Gastroesophageal sphincter (tissue), 4 donors: ENCODE data around the gene FAM163B. TPM values are rescaled to one million over a fixed set of nuclear protein-coding genes. Genes with fewer than 3 reads are reported as not detected.

Experiments used
- ATAC-seq: fragments of 150-250 bp; one replicate; pipeline ENCODE4 v1.9.1; 2016; ENCODE audit warnings: mild to moderate bottlenecking, moderate library complexity
- H3K27ac ChIP-seq, 4 donors: fragments of 200-600 bp; sonication (generic) in 3 of 4; 1 replicate in 3 of 4; 2 replicates in 1 of 4; pipeline ENCODE4 v1.5.1; 2016 to 2019
- H3K27me3 ChIP-seq: fragments of 200-600 bp; sonication (generic); one replicate; pipeline ENCODE4 v1.5.1; 2019
- H3K36me3 ChIP-seq, 2 donors: fragments of 200-600 bp; sonication (generic); one replicate each; pipeline ENCODE4 v1.5.1; 2019; ENCODE audit warnings: control low read depth in 1 of 2
- H3K4me1 ChIP-seq, 3 donors: fragments of 200-600 bp; sonication (generic); 1 replicate in 2 of 3; 2 replicates in 1 of 3; pipeline ENCODE4 v1.5.1; 2016 to 2019; ENCODE audit warnings: control low read depth in 2 of 3
- H3K4me3 ChIP-seq, 2 donors: fragments of 200-600 bp; sonication (generic); one replicate each; pipeline ENCODE4 v1.5.1; 2019; ENCODE audit warnings: mild to moderate bottlenecking in 1 of 2, moderate library complexity in 1 of 2
- H3K9me3 ChIP-seq, 3 donors: fragments of 200-600 bp; sonication (generic); one replicate each; pipeline ENCODE4 v1.5.1; 2017 to 2019; ENCODE audit warnings: control low read depth in 2 of 3
- CTCF ChIP-seq, 4 experiments: fragments of 200-600 bp in 2 of 4; fragments of 450-650 bp in 2 of 4; sonication (generic) in 1 of 4; IDR thresholded peaks; one replicate each; pipeline ENCODE4 v1.5.1; 2017 to 2019; ENCODE audit warnings: antibody characterized with exemption in 4 of 4, mild to moderate bottlenecking in 2 of 4, moderate library complexity in 2 of 4
- EP300 ChIP-seq: sonication (generic); formaldehyde crosslinking; IDR thresholded peaks from one replicate; pipeline ENCODE4 v1.6.1; 2017; ENCODE audit warnings: antibody characterized with exemption, mild to moderate bottlenecking
- POLR2A ChIP-seq, 2 donors: fragments of 450-650 bp; IDR thresholded peaks; one replicate each; pipeline ENCODE4 v1.6.1; 2017; ENCODE audit warnings: antibody characterized with exemption in 2 of 2, mild to moderate bottlenecking in 2 of 2, moderate library complexity in 1 of 2
- POLR2AphosphoS5 ChIP-seq: sonication (generic); formaldehyde crosslinking; IDR thresholded peaks from one replicate; pipeline ENCODE4 v1.6.1; 2017; ENCODE audit warnings: antibody characterized with exemption
- WGBS, 2 donors: methylation state at CpG; one replicate each; pipeline ENCODE4 v1.1.5; 2018; ENCODE audit warnings: low coverage in 1 of 2; 5-methylcytosine and 5-hydroxymethylcytosine counted together
- total RNA-seq, 4 donors: library from RNA; depleted of rRNA; stranded (reverse); fragments of >200 nt; gene quantifications; one replicate each; pipeline ENCODE4 v1.1.0, GENCODE V29; 2016

Gene FAM163B
- total RNA-seq, 4 donors from 2014 or later, result not detected

- no peak for ATAC-seq
- no peak for TF ChIP-seq POLR2A (IDR thresholded peaks at IDR 0.05)
- no peak for TF ChIP-seq EP300
- TF ChIP-seq POLR2AphosphoS5, result no peak
- TF ChIP-seq CTCF (IDR thresholded peaks at IDR 0.05), result no peak
- H3K9me3 ChIP-seq, result no peaks in the 10 kb centered on the region
- WGBS, 2 donors, result 40 to 77% methylated on average over 5 to 7 of the region's 20 CpGs
- H3K4me3 ChIP-seq, result no peak overlapping the region
- peaks cover 88% of the 10 kb centered on the region for H3K27me3 ChIP-seq
- H3K36me3 ChIP-seq, result no peaks in the 10 kb centered on the region
- no peak overlapping the region for H3K27ac ChIP-seq
- peaks cover 0 to 8% (median 0%) of the 10 kb centered on the region in 3 donors for H3K4me1 ChIP-seq
Observed at GRCh38 chr9:133590231-133590855, 18.8 kb downstream of the FAM163B start.

GRCh38 chr9:133589454-133590227, 19.5 kb downstream of the FAM163B start:
- ATAC-seq, result no peak
- WGBS, 2 donors, result 43 to 67% methylated on average over 4 to 5 of the region's 19 CpGs
- peaks cover 88% of the 10 kb centered on the region for H3K27me3 ChIP-seq

GRCh38 chr9:133587466-133587865, 21.7 kb downstream of the FAM163B start:
- peaks cover 90% of the 10 kb centered on the region for H3K27me3 ChIP-seq
- H3K4me3 ChIP-seq, result no peak overlapping the region
- no peak for ATAC-seq
- WGBS, 2 donors, result 84% methylated on average over 5 of the region's 6 CpGs; no CpG with 5 or more reads in 1 of the 2 donors
- H3K9me3 ChIP-seq, result no peaks in the 10 kb centered on the region
- H3K27ac ChIP-seq, result no peak overlapping the region
- TF ChIP-seq POLR2A (IDR thresholded peaks at IDR 0.05) (no peak), POLR2AphosphoS5 (no peak), CTCF (IDR thresholded peaks at IDR 0.05) (no peak), EP300 (no peak)
- H3K4me1 ChIP-seq, result peaks cover 0 to 22% (median 0%) of the 10 kb centered on the region in 3 donors
- H3K36me3 ChIP-seq, result no peaks in the 10 kb centered on the region

More at GRCh38 chr9:133589454-133590227, 19.5 kb downstream of the FAM163B start:
- H3K4me3 ChIP-seq, result no peak overlapping the region
- no peak for TF ChIP-seq POLR2A (IDR thresholded peaks at IDR 0.05)
- TF ChIP-seq CTCF (IDR thresholded peaks at IDR 0.05), result peak in 2 of 4 experiments; percentile 8 to 36
- no peak for TF ChIP-seq POLR2AphosphoS5
- no peak for TF ChIP-seq EP300
- peaks cover 0 to 15% (median 0%) of the 10 kb centered on the region in 3 donors for H3K4me1 ChIP-seq
- H3K9me3 ChIP-seq, result no peaks in the 10 kb centered on the region
- H3K27ac ChIP-seq, result no peak overlapping the region
- no peaks in the 10 kb centered on the region for H3K36me3 ChIP-seq

GRCh38 chr9:133587051-133587450, 22.1 kb downstream of the FAM163B start:
- TF ChIP-seq CTCF (IDR thresholded peaks at IDR 0.05) (no peak), POLR2A (IDR thresholded peaks at IDR 0.05) (no peak), EP300 (no peak)
- no peaks in the 10 kb centered on the region for H3K9me3 ChIP-seq
- H3K36me3 ChIP-seq, result no peaks in the 10 kb centered on the region
- H3K4me1 ChIP-seq, result peaks cover 0 to 22% (median 0%) of the 10 kb centered on the region in 3 donors
- H3K27me3 ChIP-seq, result peaks cover 86% of the 10 kb centered on the region
- ATAC-seq, result no peak
- no CpG with 5 or more reads among the region's 8 CpGs for WGBS, 2 donors
- no peak overlapping the region for H3K27ac ChIP-seq
- H3K4me3 ChIP-seq, result no peak overlapping the region
